GM19463 (cell line): ENCODE measurements around the gene LPCAT4.
"Not testable (repeated sequence)": the region's sequence is repeated elsewhere in the genome, so short reads cannot be mapped to it uniquely, and the experiment has no call there.

Source experiments
- ATAC-seq: cut with Tn5 transposase; IDR thresholded peaks from one replicate; pipeline ENCODE4 v1.9.1; 2021; ENCODE audit warnings: mild to moderate bottlenecking, moderate library complexity; ENCODE audit not compliant: unreplicated experiment

The LPCAT4 gene

GRCh38 chr15:34365091-34365825 lies 1.7 kb downstream of the LPCAT4 start:
- ATAC-seq = no peak

GRCh38 chr15:34364041-34364440 lies 3.0 kb downstream of the LPCAT4 start:
- no peak for ATAC-seq

GRCh38 chr15:34362047-34362773 lies 4.8 kb downstream of the LPCAT4 start:
- ATAC-seq = no peak

GRCh38 chr15:34361278-34361677 lies 5.7 kb downstream of the LPCAT4 start:
- no peak for ATAC-seq

GRCh38 chr15:34360298-34360697 lies 6.7 kb downstream of the LPCAT4 start:
- no peak for ATAC-seq

GRCh38 chr15:34359416-34359815 lies 7.6 kb downstream of the LPCAT4 start:
- ATAC-seq = no peak

- no peak for ATAC-seq
Observed at GRCh38 chr15:34358948-34359347, 8.0 kb downstream of the LPCAT4 start.

- ATAC-seq = no peak
Observed at GRCh38 chr15:34358367-34358766, 8.6 kb downstream of the LPCAT4 start.

- ATAC-seq = no peak
Observed at GRCh38 chr15:34357653-34358052, 9.3 kb downstream of the LPCAT4 start.

GRCh38 chr15:34355241-34355640 lies 11.8 kb downstream of the LPCAT4 start:
- no peak for ATAC-seq

- no peak for ATAC-seq
Observed at GRCh38 chr15:34354286-34354685, 12.7 kb downstream of the LPCAT4 start.

GRCh38 chr15:34353627-34354026 lies 13.4 kb downstream of the LPCAT4 start:
- ATAC-seq = no peak

- ATAC-seq = not testable (repeated sequence)
Observed at GRCh38 chr15:34352996-34353395, 14.0 kb downstream of the LPCAT4 start.

GRCh38 chr15:34349769-34350168 lies 17.2 kb downstream of the LPCAT4 start:
- no peak for ATAC-seq

- ATAC-seq = no peak
Observed at GRCh38 chr15:34348735-34349300, 18.2 kb downstream of the LPCAT4 start.

GRCh38 chr15:34347951-34348638 lies 18.9 kb downstream of the LPCAT4 start:
- no peak for ATAC-seq

GRCh38 chr15:34342737-34343575 lies 24.0 kb downstream of the LPCAT4 start, which contains the start of the genes NOP10 and NUTM1:
Gene NOP10 (minus strand): TSS chr15:34343136. CDS start chr15:34343073, 63 bp downstream.
Gene NUTM1 (plus strand): TSS chr15:34343315. CDS start chr15:34343697, 382 bp downstream.
- peak; percentile 95 for ATAC-seq

GRCh38 chr15:34342213-34342736 lies 24.7 kb downstream of the LPCAT4 start:
- not testable (repeated sequence) for ATAC-seq

- ATAC-seq = no peak
Observed at GRCh38 chr15:34341381-34342212, 25.4 kb downstream of the LPCAT4 start.
